Inflammatory macrophage (primary cell): ENCODE results near the gene SRBD1.

Experiments
- DNase-seq, 2 donors: peaks; one replicate each; pipeline ENCODE4 v3.0.0-alpha.2; 2020 to 2022

SRBD1 gene

DNA sequence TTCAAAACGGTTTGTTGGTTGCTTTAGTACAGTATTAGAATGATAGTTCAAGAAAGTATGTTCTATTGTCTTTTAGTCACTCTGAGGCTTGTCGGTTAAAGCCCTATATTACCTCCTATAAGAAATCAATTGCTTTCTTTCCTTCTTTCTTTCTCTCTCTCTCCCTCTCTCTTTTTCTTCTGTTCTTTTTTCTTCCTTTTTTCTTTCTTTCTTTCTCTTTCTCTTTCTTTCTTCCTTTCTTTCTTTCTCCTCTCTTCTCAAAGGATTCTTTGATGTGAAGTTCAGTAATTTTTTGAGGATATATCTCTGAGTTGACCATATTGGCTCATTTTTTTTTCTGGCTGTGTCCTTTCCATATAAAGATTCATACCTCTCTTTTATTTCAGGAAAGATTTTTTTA, 249.4 kb downstream of the SRBD1 start:
- DNase-seq: no peak

DNA sequence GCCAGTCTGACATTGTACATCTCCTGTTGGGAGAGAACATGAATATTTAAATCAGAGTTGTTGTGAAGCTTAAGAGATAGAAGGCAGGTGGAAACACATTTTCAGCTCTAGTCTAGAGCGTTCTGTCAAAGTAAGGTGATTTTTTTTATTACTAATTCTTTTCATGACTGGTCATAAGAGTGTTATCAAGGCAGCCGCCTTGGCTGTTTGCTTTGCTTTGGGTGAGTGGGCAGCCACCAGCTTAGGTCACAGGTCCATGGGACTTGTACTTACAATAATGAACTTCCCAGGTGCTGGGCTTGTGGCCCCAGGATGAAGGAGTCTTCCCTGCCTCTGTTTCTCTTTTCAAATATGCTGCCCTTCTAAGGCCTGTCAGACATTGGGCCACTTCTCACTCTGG, 256.3 kb downstream of the SRBD1 start:
- DNase-seq: no peak

DNA sequence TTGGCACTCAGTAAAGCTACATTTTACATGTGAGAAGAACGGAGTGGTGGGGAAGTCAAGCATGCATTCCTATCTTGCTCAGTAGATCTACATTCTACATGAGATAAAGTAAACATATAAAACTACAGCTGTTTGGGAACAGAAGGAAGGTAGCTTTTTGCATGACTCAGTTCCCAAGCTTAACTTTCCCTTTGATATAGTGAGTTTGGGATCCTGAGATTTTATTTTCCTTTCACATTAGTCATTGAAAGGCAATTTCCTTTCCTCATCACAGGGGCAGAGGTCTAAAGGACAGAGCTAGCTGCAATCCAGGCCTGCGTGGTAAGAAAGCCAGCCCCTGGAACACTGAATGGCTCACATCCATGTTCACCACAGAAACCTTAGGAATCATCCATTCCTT, 257.2 kb downstream of the SRBD1 start:
- no peak for DNase-seq

DNA sequence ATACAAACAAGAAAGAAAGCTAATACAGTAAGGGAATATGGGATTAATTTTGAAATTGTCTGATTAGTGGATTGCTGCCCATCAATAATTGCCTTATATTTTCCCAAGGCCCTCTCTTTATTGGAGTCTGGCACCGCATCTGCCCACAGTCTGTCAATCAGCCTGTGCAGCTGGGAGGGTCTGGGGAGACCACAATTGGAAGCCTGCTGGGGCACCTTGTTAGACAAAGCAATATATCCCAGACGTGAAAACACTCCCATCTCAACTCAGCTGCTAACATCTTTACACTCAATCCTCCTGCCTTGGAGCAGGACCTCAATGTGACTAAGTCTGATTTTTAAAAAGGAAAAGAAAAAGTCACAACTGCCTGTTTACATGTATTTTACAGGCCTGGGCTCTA, 258.6 kb downstream of the SRBD1 start:
- no peak for DNase-seq

DNA sequence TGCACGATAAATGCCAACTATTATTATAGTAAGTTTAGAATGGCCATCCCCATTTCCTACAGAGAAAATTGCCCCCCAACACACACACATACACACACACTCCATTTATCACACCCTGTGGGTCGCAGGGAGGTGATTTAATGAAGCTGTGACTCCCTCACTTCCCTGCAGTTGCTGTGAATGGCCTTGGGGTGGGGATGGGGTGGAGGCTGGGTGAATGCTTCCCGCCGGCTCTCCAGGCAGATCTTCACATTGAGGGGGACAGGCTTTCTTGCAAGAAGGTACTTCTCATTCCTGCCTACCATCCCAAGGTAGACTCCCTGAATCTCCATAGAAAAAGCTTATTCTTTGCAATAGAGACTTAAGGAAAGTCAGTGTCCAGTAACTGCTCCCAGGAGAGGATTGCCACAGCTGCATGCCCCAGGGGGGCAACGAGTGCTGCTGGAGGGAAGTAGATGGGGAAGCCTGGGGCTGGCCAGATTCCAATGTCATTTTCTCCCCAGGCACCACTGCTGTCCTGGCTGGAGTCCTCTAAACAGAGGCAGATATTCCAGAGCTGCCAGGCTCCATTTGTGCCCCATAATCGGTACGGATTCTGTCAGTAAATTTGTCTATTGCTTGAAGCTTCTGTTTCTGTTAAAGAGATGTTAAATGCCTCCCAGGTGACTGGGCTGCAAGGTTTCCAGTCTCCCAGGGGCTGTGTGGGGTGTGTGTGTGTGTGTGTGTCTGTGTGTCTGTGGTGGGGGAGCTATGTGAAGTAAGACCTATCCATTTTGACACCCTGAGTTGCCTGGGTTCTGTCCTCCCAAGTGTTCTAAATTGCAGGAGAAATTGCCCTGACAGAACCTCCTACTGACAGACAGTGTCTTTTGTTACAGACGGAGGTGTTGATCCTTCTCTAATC, 265.5 kb downstream of the SRBD1 start:
- DNase-seq: no peak

DNA sequence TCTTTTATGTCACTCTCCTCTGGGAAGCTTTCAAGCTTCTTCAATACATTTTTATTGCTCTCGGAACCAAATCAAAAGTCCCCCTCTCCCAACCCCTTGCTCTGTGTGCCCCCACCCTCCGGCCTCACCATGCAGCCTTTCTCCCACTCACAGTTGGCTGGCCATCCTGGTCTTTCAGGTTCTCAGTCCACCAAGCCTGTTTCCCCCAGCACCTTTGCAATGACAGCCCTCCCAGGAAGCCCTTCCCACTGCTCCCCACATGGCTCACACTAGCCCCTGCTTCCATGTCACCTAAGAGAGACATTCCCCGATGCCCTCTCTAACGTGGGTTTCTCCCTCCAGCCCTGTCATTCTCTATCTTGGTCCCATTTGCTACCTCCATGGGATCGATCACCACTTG, 266.6 kb downstream of the SRBD1 start:
- DNase-seq: no peak

DNA sequence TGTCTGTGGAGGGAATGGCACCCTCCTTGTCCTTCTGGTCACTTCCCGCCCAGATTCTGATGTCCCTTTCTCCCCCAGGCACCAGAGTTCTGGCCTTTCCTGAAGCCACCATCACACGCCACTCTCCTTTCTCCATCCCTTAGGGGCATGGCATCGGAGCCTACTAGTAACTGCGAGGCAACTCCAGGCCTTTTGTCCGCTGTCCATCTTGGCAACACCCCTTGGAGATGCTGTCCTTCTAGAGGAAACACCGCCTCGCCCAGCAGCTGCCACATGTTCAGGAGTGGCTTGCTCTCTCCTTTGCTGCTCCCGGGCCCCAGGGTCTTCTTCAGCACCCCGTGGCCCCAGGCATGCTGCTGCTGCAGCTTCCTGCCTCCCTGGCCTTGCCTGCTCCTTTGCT, 267.0 kb downstream of the SRBD1 start:
- no peak for DNase-seq

DNA sequence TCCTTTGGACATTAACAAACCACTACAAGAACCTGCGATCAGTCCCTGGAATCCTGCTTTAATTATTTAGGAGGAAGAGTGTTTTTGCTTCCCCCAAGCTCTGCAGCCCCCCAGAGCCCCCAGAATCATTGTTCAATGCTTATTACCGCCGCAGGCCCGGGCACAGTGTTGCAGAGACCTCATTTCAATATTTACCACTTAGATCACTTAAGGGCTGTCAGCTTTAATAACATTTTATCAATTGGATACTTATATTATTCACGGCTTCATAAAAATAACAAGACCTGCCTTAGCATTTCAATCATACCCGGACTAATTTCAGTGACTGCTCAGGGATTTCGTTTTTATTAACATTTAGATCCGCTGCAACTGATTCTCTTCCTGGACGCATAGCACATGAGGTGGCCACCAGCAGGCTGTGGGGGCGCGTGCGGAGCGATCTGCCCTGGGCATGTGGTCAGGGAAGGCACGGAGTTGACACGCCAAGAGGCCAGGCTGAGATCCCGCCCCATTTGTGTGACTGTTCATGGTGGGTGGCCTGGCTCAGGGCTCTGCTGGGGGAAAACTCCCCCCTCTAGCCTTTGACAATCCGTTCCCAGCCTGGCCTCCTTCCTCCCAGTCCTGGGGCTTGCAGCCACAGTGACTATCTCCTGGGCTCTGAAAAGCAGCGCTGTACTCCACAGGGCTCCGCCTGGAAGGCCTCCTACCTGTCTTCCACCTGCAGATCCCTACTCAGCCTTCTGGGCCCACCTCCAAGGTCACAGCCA, 267.6 kb downstream of the SRBD1 start:
- DNase-seq: no peak

DNA sequence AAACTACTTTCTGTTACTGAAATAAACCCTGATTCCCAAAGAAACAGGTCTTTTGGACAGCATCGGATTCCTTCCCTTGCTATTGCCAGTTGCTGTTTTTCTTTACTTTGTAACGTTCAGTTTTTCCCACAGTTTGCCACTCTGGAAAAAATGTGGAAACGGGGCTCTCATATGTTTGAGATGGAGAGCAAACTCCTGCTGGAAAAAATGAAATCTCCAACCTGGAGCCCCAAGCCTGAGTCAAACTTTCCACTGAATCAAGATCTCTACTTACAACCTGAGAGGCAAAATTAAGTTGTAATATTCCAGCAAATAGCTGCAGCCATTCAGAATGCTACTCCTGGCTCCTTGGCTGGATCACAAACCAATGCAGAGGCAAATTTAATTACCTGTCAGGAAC, 270.7 kb downstream of the SRBD1 start:
- DNase-seq: no peak

DNA sequence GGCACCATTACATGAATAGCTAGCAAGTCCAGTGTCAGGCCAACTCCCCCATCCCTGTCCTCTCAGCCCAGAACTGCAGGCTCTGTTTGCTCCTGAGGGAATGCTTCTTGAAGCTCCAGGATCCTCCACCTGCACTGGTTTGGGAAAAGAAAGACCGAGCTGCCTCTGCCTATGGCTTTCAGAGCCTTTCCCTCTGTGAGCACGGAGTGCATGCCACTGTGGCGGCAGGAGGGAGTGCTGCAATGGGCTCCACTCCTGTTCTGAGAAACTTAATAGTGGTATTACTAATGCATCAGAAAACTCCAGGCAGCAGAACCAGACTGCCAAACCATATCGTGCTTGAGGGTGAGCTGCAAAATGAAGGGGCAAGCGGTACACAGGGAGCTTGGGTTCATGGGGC, 271.8 kb downstream of the SRBD1 start:
- no peak for DNase-seq
